Mucosa of gallbladder (tissue), 1 donor: ENCODE results near the gene LRCOL1. TPM values are rescaled to one million over a fixed set of nuclear protein-coding genes. Genes with fewer than 3 reads are reported as not detected.
A peak's percentile ranks its signal among the peaks of the same experiment; 100 is the strongest.

Source experiments
- DNase-seq: peaks from one replicate; pipeline ENCODE4 v3.0.0-alpha.2; 2020; ENCODE audit warnings: low spot score
- total RNA-seq: library from RNA; stranded (reverse); gene quantifications from one replicate; pipeline ENCODE4 v1.2.1, GENCODE V29; 2021
- donor health status: DM: no; HTN: no; CAD: no.

The LRCOL1 gene
- total RNA-seq, 1 donor from 2014 or later = not detected

DNA sequence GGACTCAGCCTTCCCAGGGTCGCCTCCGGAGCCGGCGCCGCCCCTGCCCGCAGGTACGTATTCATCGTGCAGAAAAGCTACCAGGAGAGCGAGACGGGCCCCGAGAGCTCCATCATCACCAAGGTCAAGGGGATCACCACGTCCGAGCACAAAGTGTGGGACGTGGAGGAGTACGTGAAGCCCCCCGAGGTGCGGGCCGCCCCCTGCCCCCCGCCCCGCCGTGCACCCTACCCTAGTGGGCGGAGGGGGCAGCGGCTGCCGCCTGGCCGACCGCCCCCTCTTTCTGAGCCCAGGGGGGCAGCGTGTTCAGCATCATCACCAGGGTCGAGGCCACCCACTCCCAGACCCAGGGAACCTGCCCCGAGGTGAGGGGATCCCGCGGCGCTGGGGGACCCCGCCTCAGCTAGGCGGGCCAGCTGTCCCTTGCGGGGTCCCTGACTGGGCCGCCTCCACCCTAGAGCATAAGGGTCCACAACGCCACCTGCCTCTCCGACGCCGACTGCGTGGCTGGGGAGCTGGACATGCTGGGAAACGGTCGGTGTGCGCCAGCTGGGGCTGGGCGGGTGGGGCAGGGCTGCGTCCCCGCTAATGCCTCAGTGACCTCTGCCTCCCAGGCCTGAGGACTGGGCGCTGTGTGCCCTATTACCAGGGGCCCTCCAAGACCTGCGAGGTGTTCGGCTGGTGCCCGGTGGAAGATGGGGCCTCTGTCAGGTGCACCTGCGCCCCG is 9.2 kb upstream of the LRCOL1 start:
- DNase-seq = no peak

DNA sequence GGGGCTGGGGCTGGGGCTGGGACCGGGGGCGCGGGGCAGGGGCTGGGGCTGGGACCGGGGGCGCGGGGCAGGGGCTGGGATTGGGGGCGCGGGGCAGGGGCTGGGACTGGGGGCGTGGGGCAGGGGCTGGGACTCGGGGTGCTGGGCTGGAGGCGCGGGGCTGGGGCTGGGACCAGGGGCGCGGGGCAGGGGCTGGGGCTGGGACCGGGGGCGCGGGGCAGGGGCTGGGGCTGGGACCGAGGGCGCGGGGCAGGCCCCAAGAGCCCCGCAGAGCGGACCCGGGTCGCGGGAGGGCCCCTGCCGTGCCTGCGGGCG is 8.6 kb upstream of the LRCOL1 start:
- DNase-seq = no peak

DNA sequence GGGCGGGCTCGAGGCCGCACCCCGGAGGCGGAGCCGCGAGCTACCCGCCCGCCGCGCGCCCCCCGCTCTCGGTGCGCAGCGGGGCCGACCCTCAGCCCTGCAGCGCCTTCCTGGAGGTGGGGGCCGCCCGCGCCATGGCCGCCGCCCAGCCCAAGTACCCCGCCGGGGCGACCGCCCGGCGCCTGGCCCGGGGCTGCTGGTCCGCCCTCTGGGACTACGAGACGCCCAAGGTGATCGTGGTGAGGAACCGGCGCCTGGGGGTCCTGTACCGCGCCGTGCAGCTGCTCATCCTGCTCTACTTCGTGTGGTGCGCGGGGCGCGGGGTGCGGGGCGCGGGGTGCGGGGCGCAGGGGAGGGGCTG is 8.3 kb upstream of the LRCOL1 start, which contains the start of gene P2RX2:
TSS of gene P2RX2 (plus strand) at position 94 of the 361 bp plus-strand sequence. CDS start at position 135, 41 bp downstream.
- no peak for DNase-seq

- no peak for DNase-seq
These were observed 7.7 kb upstream of the LRCOL1 start for GRCh38 chr12:132617822-132618682.

- DNase-seq = no peak
These were observed 6.8 kb upstream of the LRCOL1 start for GRCh38 chr12:132617135-132617701.

DNA sequence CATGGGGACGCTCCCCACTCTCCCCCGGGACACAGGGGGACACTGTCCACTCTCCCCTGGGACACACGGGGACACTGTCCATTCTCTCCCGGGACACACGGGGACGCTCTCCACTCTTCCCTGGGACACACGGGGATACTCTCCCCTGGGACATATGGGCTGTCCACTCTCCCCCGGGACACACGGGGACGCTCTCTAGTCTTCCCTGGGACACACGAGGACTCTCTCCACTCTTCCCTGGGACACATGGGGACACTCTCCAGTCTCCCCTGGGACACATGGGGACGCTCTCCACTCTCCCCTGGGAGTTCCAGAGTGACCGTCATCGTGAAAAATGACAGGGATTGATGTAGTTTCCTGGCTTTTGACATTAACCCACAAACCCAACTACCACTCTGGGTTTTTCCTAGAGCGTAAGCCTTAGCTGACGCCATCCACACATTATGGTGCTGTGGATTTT is 5.2 kb upstream of the LRCOL1 start:
- no peak for DNase-seq

GRCh38 chr12:132614861-132615578 is 4.6 kb upstream of the LRCOL1 start:
- DNase-seq = peak; percentile 84

GRCh38 chr12:132614029-132614428 is 3.6 kb upstream of the LRCOL1 start:
- no peak for DNase-seq

DNA sequence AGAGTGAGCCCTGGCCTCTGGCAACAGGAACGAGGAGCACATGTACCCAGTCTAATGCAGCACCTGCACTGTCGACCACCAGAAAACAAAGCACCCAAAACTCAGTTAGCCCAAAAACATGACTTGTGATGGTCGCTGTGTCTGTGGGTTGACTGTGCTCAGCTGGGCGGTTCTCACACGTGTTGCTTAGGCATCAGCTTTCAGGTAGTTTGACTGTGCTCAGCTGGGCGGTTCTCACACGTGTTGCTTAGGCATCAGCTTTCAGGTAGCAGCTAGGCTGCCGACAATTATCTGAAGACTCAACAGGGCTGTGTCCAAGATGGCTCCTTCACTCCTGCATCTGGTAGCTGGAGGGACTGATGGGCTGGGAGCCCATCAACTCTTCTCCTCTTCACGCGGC is 1.2 kb upstream of the LRCOL1 start:
- DNase-seq = no peak

GRCh38 chr12:132610866-132611602 is 652 bp upstream of the LRCOL1 start:
- DNase-seq = no peak

DNA sequence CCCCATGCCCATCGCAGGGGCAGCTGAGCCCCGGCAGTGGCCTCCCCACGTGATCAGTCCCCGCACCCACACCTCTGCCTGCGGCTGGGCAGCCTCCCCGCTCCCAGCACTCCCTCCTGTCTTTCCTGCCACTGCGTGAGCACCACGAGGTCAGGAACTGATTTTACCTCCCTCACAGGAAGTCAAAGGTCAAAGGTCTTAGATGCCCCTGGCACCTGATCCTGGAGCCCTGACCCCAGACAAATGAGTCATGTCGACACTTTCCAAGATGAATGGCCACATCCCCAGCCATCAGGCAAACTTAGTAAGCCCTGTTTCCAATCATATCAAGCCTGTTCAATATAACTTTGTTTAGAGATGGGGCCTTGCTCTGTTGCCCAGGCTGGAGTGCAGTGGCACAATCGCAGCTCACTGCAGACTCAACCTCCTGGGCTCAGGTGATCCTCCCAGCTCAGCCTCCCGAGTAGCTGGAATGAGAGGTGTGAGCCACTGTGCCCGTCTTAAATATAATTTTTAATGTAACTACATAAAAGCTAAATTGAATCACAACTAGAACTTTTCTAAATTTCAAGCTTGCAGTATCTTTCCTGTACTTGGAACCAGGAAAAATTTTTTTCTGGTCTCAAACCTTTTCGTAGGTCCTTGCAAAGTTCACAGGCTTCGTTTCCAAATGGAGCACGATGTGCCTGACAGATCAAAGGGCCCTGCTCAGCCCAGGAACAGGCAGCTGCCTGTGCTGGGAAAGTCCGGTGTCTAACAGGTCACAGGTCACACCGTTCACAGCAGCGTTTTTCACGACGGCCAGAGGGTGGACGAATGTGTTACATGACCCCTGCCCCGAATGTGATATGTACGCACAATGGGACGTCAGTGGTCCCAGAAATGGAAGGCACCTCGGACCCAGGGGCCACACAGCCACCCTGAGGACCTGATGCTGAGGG is 1.9 kb downstream of the LRCOL1 start:
- DNase-seq = no peak

DNA sequence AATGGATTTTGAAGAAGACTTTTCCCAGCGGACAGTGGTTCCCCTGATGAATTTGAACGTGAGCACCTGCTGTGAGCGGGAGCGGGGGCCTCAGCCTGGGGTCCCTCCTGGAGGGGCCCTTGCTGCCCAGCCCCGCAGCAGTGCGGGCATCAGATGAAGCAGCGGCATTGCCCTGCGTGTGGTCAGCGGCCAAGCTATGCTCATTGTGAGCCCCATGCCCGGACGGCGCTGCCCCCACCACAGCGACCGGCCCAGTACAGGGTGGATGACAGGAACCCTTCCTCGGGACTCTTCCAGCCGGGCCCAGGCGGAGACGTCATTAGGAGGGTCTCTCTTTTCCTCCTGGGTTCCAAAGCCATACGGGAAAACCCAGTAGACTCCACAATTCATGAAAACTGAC is 3.5 kb downstream of the LRCOL1 start:
- DNase-seq = no peak

DNA sequence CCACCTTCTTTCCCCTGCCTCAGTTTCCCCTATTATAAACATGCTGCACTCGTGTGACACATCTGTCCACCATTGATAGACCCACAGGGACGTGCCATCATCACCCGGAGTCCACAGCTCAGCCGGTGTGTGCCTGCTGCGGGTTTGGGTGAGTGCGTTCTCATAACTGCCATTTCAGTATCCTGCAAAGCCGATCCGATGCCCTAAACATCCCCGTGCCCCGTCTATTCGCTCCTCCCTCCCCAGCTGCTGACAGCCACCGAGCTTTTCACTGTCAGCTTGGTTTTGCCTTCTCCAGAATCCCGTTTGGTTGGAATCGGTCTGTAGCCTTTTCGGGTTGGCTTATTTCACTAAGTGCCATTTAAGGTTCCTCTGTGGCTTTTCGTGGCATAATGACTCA is 3.9 kb downstream of the LRCOL1 start:
- DNase-seq = no peak

GRCh38 chr12:132605892-132606291 is 4.5 kb downstream of the LRCOL1 start:
- no peak for DNase-seq

DNA sequence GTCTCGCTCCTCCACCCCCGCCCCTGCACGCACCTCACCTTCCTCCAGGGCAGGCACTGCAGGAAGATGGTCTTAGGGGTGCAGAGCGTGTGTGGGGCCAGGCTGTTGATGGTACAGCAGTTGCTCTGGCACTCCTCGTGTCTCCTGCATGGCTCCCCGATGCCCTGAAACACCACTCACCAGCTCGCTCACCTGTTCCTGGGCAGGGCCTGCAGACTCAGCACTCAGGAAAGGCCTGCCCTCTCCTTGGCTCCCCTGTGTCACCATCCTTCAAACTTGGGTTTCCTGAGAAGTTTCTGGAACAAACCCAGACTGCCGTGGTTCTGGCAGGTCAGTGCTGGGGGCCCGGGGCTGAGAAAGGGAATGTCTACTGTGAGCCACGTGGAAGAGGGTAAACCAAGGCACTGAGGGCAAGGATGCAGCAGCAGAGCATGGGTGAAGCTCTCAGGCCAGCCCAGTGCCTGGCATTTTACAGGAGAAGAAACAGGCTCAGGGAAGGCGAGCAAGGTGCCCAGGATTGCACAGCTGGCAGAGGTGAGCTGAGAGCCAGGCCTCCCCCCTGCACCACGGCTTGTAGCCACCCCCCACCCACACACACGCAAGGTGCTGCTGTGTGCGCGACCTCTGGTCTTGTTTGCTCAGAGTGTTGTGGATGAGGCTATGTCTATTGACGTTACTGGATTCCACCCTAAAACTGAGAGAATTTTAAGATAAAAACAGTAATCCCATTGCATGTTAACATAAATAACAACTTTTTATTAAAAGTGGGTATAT is 5.5 kb downstream of the LRCOL1 start:
- DNase-seq = no peak

DNA sequence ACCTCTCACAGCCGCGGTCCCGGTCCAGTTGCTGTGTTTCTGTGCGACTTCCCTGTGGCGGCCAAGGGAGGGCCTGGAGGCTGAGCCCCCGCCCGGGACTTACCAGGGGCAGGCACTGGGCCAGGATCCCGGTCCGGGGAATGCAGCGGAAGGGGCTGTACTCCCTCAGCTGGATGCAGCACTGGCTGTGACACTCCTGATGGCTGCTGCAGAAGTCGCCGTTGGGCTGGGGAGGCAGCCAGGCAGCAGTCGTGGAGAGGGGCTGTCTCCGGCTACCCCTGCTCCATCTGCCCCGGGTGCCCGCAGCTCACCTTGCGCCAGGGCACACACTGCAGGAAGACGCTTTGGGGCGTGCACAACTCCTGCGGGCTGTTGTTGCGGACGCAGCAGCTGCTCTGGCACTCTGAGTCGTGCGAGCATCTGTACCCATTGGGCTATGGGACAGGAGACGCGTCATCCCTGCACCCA is 6.2 kb downstream of the LRCOL1 start:
- no peak for DNase-seq

DNA sequence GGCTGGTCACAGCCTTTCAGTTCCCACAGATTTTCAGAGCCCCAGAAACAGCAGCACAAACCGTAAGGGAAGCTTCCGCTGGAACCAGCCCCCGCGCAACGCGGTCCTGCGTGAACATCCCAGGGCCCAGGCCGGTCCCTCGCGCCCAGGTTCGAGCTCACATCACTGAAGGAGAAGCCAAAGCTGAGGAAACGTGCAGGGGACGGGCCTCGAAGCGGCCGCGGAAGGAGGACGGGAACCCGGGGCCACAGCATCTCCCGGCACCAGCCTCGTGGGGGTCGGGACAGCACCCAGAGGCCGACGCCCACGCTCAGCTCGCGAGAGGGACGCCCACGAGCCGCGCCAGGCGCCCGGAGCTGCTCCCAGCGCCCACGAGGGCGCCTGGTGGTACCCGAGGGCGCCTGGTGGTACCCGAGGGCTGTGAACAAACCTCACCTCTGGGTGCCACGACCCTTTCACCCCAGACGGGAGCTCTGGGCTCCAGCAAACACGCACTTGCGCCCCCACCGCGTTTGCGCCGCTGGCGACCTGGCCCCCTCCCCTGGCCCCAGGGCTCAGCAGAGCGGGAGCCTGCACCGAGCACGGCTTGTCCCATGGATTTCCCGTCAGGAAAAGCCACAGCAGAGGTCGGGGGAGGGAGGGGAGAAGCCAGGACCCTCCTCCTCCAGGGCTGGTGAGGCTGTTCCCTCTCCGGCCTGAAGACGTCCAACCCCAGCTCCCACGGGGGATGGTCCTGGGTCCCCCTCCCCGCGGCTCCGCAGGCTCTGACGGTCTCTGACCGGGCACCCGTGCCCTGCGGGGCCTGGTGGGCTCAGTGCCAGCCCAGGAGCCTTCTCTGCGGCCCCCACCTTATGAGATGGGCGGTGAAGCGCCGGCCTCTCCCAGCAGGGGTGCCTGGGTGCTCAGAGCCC is 6.9 kb downstream of the LRCOL1 start:
- DNase-seq = no peak

DNA sequence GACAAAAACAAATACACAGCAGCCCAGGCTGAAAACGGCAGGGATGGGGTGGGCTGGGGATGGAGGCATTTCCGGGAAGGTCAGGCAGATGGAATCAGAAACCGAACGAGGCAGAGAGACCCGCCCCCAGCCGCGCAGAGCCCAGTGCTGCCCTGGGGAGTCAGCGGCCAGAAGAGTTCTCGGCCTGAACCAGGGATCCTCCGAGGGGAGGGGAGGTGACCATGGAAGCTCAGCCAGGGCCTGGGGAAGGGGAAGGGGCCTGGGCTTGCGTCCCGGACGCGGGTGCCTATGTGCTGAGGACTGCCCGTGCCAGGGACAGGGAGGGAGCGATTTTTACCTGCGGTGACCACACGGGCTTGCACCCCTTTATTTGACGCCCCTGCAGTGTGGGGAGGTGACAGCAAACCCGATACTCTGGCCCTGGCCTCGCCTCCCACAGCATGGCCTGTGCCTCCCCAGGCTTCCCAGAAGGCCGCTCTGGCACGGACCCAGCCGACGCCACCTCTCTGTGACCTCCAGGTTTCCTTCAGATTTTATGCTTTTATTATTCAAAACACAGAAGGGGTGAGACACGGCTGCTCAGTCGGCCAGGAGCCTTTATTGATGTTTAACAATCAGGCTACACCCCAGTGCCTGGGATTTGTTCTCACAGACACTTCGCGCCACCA is 7.7 kb downstream of the LRCOL1 start:
- no peak for DNase-seq
